IPS-NIHi7 (cell line): ENCODE data around the gene TBXAS1.

Experiments
- DNase-seq: peaks from one replicate; pipeline ENCODE4 v3.0.0; 2012; ENCODE audit warnings: mixed read lengths; ENCODE audit errors: extremely low spot score

TBXAS1 gene

GRCh38 chr7:139829025-139829774 is at the start of gene TBXAS1:
Gene TBXAS1, plus strand, starts transcription at chr7:139829264. Its CDS starts 127 bp downstream, at chr7:139829391.
- no peak for DNase-seq

DNA sequence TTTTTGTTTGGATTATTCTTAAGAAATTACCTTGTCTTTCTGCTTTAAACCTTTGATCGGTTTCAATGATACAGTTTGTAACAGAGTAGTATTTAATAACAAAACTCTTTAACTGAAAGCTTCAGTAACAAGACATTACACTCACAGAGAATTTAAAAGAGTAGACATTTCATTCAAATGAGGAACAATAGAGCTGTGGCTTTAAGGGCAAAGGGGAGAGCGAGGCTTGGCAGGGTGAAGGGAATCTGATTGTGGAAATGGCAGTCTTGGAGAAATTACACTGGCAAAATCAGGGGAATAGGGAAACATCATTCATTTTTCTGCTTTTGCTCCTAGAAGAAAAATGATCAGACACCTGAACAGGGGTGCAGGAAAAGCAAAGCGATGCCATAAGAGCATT is 46.1 kb upstream of the TBXAS1 start:
- no peak for DNase-seq

DNA sequence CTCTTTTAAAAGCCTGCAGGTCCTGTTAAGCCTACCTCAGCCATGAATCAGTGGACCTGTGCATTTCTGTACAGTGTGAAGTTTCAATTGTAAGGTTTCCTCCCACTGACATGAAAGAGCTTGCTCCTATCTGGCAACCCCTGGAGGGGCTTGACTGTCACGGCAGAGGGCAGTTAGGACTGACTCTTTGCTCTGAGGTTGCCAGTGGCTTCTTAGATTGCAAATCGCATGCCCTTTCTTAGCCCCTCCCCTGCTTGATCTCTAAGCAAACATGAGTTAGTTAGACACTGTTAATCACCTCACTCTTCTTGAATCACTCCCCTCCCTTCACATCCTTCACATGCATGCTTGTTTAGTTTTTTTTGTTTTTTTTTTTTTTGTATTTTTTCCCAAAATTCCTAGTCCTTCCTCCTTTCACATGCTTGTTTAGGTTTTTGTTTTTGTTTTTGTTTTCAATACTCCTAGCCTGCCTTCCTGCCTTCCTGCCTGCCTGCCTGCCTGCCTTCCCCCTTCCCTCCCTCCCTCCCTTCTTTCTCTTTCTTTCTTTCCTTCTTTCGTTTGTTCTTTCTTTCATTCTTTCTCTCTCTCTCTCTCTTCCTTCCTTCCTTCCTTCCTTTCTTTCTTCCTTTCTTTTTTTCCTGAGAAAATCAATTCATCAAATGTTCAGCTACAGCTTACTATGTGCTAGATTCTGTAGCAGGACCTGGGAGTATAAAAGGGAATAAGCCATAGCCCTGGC is 45.2 kb upstream of the TBXAS1 start:
- peak; percentile 41 for DNase-seq

DNA sequence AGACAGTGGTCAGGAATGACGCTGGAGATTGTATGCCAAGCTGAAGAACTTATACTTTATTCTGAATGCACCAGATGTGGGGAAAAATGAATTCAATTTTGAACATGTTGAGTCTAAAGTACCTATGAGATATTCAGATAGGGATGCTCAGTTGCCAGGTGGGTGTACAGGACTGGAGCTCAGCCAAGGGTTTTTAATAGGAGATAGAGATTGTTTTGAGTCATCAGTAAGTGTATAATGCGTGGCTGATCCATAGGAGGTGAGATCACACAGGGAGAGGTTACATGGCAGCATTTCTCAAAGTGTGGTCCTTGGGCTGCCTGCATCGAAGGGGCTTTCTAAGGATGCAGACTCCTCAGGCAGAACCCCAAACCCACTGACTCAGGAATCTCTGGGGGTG is 44.4 kb upstream of the TBXAS1 start:
- DNase-seq, result no peak

- no peak for DNase-seq
These were observed 37.7 kb upstream of the TBXAS1 start for GRCh38 chr7:139791316-139791715.

DNA sequence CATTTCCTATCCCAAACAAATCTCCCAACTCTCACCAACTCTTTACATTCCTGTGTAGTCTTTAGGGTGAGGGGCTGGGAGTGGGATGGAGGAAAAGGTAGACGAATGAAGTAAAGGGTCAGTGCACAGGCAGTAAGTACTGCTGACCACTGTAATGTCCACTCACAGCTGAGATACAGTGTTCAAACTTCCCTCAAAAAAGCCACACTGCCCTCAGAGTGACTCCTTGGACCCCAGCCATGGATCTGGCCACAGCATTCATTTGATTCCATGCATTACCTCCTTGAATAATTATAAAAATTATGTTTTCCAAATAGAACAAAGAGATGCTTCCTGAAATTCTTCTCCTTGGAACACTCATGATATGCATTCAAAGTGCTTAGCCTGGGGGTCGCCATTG is 31.5 kb upstream of the TBXAS1 start:
- no peak for DNase-seq

- no peak for DNase-seq
These were observed 30.8 kb upstream of the TBXAS1 start for GRCh38 chr7:139798221-139798620.

- DNase-seq, result no peak
These were observed 30.2 kb upstream of the TBXAS1 start for GRCh38 chr7:139798892-139799291.

- DNase-seq, result no peak
These were observed 29.5 kb upstream of the TBXAS1 start for GRCh38 chr7:139799586-139799985.

GRCh38 chr7:139804571-139804970 is 24.5 kb upstream of the TBXAS1 start:
- DNase-seq, result no peak

GRCh38 chr7:139807009-139807408 is 22.1 kb upstream of the TBXAS1 start:
- DNase-seq, result no peak

DNA sequence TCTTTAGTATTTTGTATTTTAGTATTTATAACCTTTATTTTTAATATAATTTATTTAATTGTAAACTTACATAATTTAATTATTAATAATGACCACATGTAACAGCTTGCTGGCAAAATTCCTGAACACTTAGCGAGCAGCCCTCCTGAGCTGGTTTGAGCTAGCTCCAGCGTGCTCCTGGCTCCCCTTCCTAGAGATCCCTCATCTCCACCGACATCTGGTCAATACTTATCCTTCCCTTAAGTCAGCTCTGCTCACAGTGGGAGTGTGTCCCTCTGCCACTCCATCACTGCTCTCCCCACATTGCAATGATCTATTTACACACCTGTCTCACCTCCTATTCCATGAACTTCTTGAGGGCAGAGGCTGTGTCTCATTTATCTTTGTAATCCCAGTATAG is 20.6 kb upstream of the TBXAS1 start:
- DNase-seq, result no peak

DNA sequence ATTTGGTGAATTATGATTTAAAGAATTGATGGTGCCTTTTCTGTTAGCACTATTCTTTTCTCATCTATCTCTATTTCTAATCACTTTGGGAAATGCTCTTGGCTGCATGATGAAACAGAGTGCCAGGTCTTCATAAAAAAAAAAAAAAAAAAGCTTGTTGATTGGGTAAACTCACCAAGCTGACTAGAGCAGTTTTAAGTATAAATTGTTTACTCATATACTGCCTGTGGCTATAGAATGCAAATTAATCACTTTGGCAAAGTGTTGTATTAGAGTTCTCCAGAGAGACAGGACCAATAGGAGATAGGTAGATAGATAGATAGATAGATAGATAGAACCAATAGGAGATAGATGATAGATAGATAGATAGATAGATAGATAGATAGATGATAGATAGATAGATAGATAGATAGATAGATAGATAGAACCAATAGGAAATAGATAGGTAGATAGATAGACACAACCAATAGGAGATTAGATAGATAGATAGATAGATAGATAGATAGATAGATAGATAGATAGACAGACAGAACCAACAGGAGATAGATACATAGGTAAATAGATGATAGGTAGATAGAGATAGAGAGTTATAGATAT is 20.1 kb upstream of the TBXAS1 start:
- DNase-seq, result no peak

DNA sequence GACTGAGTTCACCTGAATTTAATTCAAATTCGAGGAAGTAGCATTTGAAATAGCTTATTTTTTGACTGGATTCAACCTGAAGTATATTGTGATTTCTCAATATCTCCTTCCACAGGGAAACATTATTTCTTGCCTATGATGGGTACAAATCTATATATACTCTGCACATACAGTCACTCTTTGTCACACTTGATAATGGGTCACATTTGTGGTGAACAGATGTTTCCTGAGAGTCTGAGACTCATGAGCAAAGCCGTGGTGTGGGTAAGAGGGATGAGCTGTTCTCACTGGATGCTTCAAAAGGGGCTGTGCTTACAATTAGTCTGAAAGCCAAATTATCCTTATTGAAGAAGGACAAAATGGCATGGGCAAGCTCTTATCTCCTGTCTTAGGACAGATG is 18.0 kb upstream of the TBXAS1 start:
- no peak for DNase-seq

- DNase-seq, result no peak
These were observed 15.9 kb upstream of the TBXAS1 start for GRCh38 chr7:139813151-139813550.

- no peak for DNase-seq
These were observed 15.4 kb upstream of the TBXAS1 start for GRCh38 chr7:139813689-139814088.

DNA sequence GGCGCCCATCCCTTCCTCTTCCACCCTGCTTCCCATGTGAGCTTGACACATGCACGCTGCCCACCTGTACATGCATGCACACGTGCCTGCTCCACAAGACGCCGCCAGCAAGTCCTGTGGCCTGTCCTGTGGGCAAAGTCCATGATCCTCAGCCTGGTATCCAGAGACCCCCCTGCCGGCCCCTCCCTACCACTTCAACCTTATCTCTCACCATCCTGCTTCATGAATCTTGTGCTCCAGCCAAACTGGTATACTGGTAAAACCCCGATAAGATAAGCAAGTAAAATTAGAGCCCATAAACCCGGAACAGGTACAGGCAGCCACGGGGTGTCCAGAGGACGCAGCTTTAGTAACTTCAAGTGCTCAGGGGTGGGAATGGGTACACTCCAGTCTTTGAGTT is 11.8 kb upstream of the TBXAS1 start:
- DNase-seq, result no peak

DNA sequence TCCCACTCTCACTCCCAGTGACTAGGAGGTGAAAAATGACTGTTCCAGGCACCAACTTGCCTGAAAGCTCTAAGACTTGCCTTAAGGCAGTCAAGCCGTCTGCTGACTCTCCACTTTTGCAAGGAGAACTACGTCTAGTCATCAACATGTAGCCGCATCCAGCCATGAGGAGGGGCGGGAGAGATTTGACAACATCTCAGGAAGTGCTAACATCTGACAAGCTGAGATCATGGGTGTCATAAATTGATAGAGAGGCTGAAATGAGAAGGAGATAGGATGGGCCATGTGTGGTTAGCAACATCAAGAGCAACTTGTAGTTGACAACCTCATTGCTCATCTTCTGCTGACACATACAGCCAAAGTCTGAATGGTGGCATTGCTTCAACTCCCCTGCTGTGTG is 9.0 kb upstream of the TBXAS1 start:
- DNase-seq, result no peak

- DNase-seq, result no peak
These were observed 7.5 kb upstream of the TBXAS1 start for GRCh38 chr7:139821349-139822105.

DNA sequence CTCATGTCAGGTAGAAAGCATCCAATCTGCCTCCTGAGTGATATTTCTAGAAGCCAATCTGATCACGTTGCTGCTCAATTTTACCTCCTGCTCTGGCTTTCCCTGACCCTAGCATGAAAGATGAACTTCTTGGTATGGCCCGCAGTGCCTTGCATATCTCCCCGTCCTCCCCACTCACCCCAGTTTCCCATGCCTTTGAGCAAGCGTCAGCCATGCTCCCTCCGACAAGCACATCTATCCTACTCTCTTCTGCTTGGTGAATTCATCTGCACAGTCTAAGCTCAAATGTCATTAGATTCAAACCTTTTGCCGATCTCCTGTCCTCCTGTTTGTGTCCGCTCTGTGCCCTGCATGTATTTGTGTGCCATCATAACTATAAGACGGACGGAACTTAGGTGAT is 6.2 kb upstream of the TBXAS1 start:
- no peak for DNase-seq

DNA sequence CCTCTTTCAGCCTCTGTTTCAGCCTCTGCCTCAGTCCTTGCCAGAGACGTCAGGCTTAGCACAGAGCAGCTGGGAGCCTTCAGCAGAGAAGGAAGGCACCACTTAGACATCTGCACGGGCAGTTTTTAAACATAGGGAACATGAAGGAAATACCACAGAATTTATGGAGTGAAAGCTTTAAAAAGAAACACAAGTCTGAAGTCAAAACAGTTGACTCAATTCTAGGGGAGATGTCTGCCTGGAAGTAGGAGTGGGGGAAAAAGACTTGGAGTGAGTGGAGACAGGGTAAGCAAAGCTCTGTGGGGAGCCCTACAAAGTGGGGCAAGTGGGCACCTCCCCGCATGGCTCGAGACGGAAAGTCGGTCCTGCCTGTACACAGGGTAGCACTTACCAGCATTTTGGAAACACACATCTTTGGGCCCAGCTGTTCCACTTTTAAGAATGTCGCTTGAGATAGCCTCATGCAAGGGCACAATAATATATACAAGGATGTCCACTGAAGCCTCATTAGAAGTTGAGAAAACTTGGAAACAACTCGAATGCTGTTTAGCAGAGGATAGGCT is 5.0 kb upstream of the TBXAS1 start:
- DNase-seq, result no peak
